HepG2 (cell line): ENCODE measurements around the gene NHSL1. TPM values are rescaled to one million over a fixed set of nuclear protein-coding genes. Genes with fewer than 3 reads are reported as not detected.

ENCODE experiments used
- GRHL1 ChIP-seq: sonication (generic); formaldehyde crosslinking; conservative IDR thresholded peaks from 2 replicates; pipeline ENCODE4 v1.8.0; 2022; ENCODE audit warnings: missing genetic modification reagents
- HOXD1 ChIP-seq: sonication (generic); formaldehyde crosslinking; IDR thresholded peaks from 2 replicates; pipeline ENCODE4 v1.5.0; 2020; ENCODE audit warnings: missing genetic modification reagents
- IKZF1 ChIP-seq: fragments of 450-650 bp; IDR thresholded peaks from 2 replicates; pipeline ENCODE4 v1.7.1; 2016
- KAT8 ChIP-seq: IDR thresholded peaks from 2 replicates; pipeline ENCODE4 v1.6.1; 2016; ENCODE audit warnings: missing genetic modification reagents, missing compliant biosample characterization
- ZFAT ChIP-seq: sonication (generic); formaldehyde crosslinking; conservative IDR thresholded peaks from 2 replicates; pipeline ENCODE4 v1.8.1; 2023; ENCODE audit warnings: missing genetic modification reagents, inconsistent platforms
- ZNF275 ChIP-seq: sonication (generic); formaldehyde crosslinking; IDR thresholded peaks from 2 replicates; pipeline ENCODE4 v1.8.0; 2022; ENCODE audit warnings: missing genetic modification reagents, mild to moderate bottlenecking, inconsistent platforms, borderline replicate concordance
- ZNF362 ChIP-seq: sonication (generic); formaldehyde crosslinking; IDR thresholded peaks from 2 replicates; pipeline ENCODE4 v1.4.0; 2020; ENCODE audit warnings: missing genetic modification reagents, mild to moderate bottlenecking, borderline replicate concordance
- ZNF574 ChIP-seq: sonication (generic); formaldehyde crosslinking; IDR thresholded peaks from 2 replicates; pipeline ENCODE4 v1.4.0; 2020; ENCODE audit warnings: missing genetic modification reagents
- ZNF576 ChIP-seq: sonication (generic); formaldehyde crosslinking; IDR thresholded peaks from 2 replicates; pipeline ENCODE4 v1.4.0; 2020; ENCODE audit warnings: mild to moderate bottlenecking, missing genetic modification reagents
- polyA plus RNA-seq, 8 experiments: library from polyadenylated mRNA; depleted of rRNA in 3 of 8; stranded (reverse) in 7 of 8; unstranded in 1 of 8; fragments of >200 nt; fragmentation: Illumina TruSeq in 4 of 8; extraction: Trizol in 4 of 8; gene quantifications; 2 replicates each; pipeline versions ENCODE4 v1.2.1 to v1.2.3, GENCODE V29; 2011 to 2016; ENCODE audit warnings: low read depth in 4 of 8, missing spikeins in 1 of 8, mixed read lengths in 1 of 8; ENCODE audit not compliant: insufficient read depth in 1 of 8
- total RNA-seq, 5 experiments: library from RNA; depleted of rRNA; stranded (reverse); fragments of >200 nt; fragmentation: Illumina TruSeq; extraction: Trizol; gene quantifications; 2 replicates each; pipeline ENCODE4 v1.2.3, GENCODE V29; 2016; ENCODE audit warnings: low read depth in 1 of 5

Gene NHSL1
- total and polyA plus RNA-seq, 2 of the 13 experiments (the other 11 are each of a cell fraction or from before 2014, with no cell fraction given) = 24.9 to 53.6 TPM

- TF ChIP-seq GRHL1 (CRISPR knock-in tag) = no peak
- no peak for TF ChIP-seq ZNF362 (CRISPR knock-in tag)
- TF ChIP-seq ZNF574 (CRISPR knock-in tag) = no peak
- TF ChIP-seq HOXD1 = no peak
- no peak for TF ChIP-seq KAT8 (CRISPR knock-in tag)
- no peak for TF ChIP-seq ZFAT (CRISPR knock-in tag)
- TF ChIP-seq IKZF1 = no peak
- no peak for TF ChIP-seq ZNF576 (CRISPR knock-in tag)
- TF ChIP-seq ZNF275 (CRISPR knock-in tag) = no peak
These were observed 43.4 kb downstream of the NHSL1 start (continued) for GRCh38 chr6:138455746-138456400.
